Brain microvascular endothelial cell (primary cell): ENCODE data around the gene CDCA4.
A peak's percentile ranks its signal among the peaks of the same experiment; 100 is the strongest.
"Not testable (repeated sequence)": the region's sequence is repeated elsewhere in the genome, so short reads cannot be mapped to it uniquely, and the experiment has no call there.

Source experiments
- DNase-seq: peaks from one replicate; pipeline ENCODE4 v3.0.0-alpha.2; 2020
- H3K27ac ChIP-seq: fragments of 250-450 bp; sonication (Bioruptor Pico); 2 replicates; pipeline ENCODE4 v1.5.1; 2020; ENCODE audit warnings: mild to moderate bottlenecking, moderate library complexity
- H3K27me3 ChIP-seq: fragments of 250-450 bp; sonication (Bioruptor Pico); replicated peaks from 2 replicates; pipeline ENCODE4 v1.5.1; 2020; ENCODE audit warnings: mild to moderate bottlenecking
- H3K36me3 ChIP-seq: fragments of 250-450 bp; sonication (Bioruptor Pico); replicated peaks from 2 replicates; pipeline ENCODE4 v1.5.1; 2020; ENCODE audit warnings: mild to moderate bottlenecking
- H3K4me3 ChIP-seq: 2 replicates; pipeline ENCODE4 v1.5.1; 2011; ENCODE audit warnings: low read depth, mild to moderate bottlenecking, control low read depth, low read length, moderate library complexity
- in situ Hi-C: cut with HindIII; loops from 2 replicates; pipeline ENCODE4 v1.10.0; 2017; ENCODE audit warnings: low sequenced_read_pairs, low pct_ligation_motif_present
- TF ChIP-seq, protein P1 (sequence below): IDR thresholded peaks from 2 replicates; pipeline ENCODE4 v1.5.1; 2011; ENCODE audit warnings: low read depth, mild to moderate bottlenecking, moderate library complexity, low read length, control low read depth, inconsistent platforms; ENCODE audit errors: missing control alignments

The CDCA4 gene

DNA sequence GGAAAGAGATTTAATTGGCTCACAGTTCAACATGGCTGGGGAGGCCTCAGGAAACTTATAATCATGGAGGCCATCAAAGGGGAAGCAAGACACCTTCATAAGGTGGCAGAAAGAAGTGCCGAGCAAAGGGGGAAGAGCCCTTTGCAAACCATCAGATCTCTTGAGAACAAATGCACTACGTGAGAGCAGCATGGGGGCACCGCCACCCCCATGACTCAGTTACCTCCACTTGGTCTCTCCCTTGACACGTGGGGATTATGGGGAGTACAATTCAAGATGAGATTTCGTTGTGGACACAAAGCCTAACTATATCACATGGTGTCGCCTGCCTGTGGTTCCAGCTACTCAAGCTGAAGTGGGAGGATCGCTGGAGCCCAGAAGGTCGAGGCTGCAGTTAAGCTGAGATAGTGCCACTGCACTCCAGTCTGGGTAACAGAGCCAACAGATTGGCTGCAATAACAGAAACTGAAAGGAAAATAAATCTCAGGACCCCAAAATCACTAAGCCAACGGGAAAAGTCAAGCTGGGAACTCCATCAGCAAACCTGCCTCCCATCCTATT lies 10.0 kb upstream of the CDCA4 start:
- H3K27me3 ChIP-seq = no peaks in the 10 kb centered on the region
- DNase-seq = no peak
- in situ Hi-C loops = no loop called here
- TF ChIP-seq, protein P1, sequence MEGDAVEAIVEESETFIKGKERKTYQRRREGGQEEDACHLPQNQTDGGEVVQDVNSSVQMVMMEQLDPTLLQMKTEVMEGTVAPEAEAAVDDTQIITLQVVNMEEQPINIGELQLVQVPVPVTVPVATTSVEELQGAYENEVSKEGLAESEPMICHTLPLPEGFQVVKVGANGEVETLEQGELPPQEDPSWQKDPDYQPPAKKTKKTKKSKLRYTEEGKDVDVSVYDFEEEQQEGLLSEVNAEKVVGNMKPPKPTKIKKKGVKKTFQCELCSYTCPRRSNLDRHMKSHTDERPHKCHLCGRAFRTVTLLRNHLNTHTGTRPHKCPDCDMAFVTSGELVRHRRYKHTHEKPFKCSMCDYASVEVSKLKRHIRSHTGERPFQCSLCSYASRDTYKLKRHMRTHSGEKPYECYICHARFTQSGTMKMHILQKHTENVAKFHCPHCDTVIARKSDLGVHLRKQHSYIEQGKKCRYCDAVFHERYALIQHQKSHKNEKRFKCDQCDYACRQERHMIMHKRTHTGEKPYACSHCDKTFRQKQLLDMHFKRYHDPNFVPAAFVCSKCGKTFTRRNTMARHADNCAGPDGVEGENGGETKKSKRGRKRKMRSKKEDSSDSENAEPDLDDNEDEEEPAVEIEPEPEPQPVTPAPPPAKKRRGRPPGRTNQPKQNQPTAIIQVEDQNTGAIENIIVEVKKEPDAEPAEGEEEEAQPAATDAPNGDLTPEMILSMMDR = no peak
- no peak overlapping the region for H3K4me3 ChIP-seq
- no peaks in the 10 kb centered on the region for H3K36me3 ChIP-seq
- H3K27ac ChIP-seq = no peak overlapping the region

DNA sequence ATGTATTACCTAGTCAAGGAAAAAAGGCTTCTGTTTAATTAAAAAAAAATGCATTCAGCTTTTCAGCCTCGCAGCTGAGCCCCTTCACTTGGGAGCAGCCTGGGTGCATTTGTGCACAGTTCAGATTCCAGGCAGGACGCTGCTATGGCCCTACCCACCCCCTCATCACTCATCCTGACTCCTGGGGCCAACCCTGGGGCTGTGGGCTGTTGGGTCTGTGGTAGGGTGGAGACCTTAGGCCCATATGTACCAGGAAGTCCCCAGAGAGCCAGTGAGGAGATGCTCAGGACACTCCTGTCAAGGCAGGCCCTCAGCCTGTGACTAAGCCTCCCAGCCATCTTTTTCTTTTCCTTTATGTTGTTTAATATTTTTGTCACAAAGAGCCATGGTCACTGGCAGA lies 9.3 kb upstream of the CDCA4 start:
- no peak for DNase-seq
- TF ChIP-seq, protein P1 = no peak
- no peak overlapping the region for H3K4me3 ChIP-seq
- H3K27ac ChIP-seq = no peak overlapping the region
- no peaks in the 10 kb centered on the region for H3K27me3 ChIP-seq
- H3K36me3 ChIP-seq = no peaks in the 10 kb centered on the region
- in situ Hi-C loops = no loop called here

DNA sequence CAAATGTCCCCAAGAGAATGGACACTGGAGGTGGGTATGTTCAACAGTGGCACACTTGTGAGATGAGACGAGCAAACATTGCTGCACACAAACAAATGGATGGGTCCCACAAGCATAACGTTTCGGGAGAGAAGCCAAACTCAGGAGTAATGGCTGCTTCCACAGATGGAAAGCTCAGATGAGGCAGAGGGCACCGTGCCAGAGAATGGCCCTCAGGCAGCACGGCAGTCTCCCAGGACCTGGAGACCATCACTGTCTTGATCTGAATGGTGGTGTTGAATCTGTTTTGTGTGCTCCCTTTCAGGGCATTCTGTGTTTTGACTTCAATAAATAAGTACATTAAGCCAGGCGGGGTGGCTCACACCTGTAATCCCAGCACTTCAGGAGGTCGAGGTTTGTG lies 8.5 kb upstream of the CDCA4 start:
- no peak for DNase-seq
- no peaks in the 10 kb centered on the region for H3K27me3 ChIP-seq
- no peaks in the 10 kb centered on the region for H3K36me3 ChIP-seq
- in situ Hi-C loops = no loop called here
- no peak overlapping the region for H3K4me3 ChIP-seq
- TF ChIP-seq, protein P1 = no peak
- no peak overlapping the region for H3K27ac ChIP-seq

DNA sequence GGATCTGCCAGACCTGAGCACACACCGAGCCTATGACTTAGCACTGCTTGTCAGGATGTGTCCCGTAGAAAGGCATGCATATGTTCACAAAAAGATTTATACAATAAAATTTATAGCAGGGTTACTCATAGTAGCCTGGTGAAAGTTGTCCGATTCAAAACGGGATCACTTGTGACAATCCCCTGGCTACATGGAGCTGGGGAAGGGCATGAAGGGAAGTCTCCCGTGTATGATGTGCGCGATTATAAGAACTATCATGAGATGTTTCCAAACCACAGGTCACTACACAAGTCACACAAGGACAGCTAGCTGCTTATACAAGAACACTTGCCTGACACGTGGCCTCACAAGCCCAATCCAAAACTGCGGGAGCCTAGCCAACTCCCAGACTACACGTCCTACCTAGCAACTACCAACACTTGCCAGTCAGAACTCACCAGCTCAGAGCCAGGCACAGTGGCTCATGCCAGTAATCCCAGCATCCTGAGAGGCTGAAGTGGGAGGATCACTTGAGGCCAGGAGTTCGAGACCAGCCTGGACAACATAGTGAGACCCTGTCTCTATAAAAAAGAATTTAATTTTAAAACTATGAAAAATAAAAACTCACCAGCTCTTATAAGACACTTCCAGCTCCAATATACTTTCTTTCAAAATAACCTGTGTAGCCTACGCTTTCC lies 7.5 kb upstream of the CDCA4 start:
- no peaks in the 10 kb centered on the region for H3K27me3 ChIP-seq
- TF ChIP-seq, protein P1 = no peak
- no peaks in the 10 kb centered on the region for H3K36me3 ChIP-seq
- peak overlapping the region; percentile 28 for H3K27ac ChIP-seq
- no peak for DNase-seq
- no peak overlapping the region for H3K4me3 ChIP-seq
- in situ Hi-C loops = no loop called here

DNA sequence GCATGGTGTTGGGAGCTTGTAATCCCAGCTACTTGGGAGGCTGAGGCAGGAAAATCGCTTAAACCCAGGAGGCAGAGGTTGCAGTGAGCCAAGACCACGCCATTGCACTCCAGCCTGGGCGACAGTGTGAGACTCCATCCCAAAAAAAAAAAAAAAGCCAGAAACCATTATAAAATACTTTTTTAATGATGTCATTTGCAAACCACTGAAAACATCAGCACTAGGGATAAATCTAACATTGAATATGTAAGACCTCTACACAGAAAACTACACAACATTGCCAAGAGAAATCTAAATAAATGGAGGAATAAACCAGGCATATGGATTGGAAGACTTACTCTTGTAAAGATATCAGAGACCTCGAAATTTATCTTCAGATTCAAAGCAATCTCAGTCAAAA lies 6.8 kb upstream of the CDCA4 start:
- H3K4me3 ChIP-seq, in situ Hi-C loops, DNase-seq, H3K36me3 ChIP-seq, H3K27me3 ChIP-seq: not testable (repeated sequence)
- H3K27ac ChIP-seq = peak overlapping the region; percentile 98

DNA sequence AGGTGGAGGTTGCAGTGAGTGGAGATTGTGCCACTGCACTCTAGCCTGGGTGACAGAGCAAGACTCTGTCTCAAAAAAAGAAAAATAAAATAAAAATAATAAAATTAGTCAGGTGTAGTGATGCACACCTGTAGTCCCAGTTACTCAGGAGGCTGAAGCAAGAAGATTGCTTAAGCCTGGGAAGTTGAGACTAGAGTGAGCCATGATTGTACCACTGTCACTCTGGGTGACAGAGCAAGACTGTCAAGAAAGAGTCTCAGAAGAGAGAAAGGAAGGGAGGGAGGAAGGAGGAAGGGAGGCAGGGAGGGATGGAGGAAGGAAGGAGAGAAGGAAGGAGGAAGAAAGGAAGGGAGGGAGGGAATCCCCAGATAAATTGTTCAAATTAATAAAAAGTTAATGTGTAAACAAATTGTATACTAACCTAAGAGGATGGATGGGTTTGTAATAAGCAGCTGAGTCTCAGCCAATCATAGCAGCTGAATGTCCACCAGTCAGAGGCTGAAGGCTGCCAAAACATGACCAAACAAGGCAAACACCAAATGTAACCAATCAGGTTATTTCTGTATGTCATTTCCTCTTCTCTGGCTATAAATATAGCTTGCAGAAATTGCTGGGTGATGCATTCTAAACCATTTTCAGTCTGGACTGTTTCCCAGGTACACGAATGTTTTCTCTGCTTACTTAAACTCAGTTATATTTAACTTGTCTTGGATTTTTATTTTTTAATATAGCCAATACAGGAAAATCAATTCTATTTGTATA lies 6.1 kb upstream of the CDCA4 start:
- TF ChIP-seq, protein P1 = no peak
- H3K36me3 ChIP-seq = no peaks in the 10 kb centered on the region
- in situ Hi-C loops = no loop called here
- peak overlapping the region; percentile 98 for H3K27ac ChIP-seq
- H3K27me3 ChIP-seq = no peaks in the 10 kb centered on the region
- H3K4me3 ChIP-seq = no peak overlapping the region
- peak; percentile 58 for DNase-seq
